K562 (cell line): Measurements from ENCODE around the gene EEF1A1. TPM values are rescaled to one million over a fixed set of nuclear protein-coding genes. Genes with fewer than 3 reads are reported as not detected.
A peak's percentile ranks its signal among the peaks of the same experiment; 100 is the strongest.

ENCODE experiments used
- FOXK2 ChIP-seq, 2 experiments: fragments of 450-650 bp; IDR thresholded peaks in 1 of 2; conservative IDR thresholded peaks in 1 of 2; 2 replicates each; pipeline ENCODE4 v1.6.1; 2016; ENCODE audit warnings: low read depth in 2 of 2, mild to moderate bottlenecking in 1 of 2
- GABPA ChIP-seq: fragments of 200-800 bp; sonication (Bioruptor generic); conservative IDR thresholded peaks from 2 replicates; pipeline ENCODE4 v1.6.1; 2016; ENCODE audit warnings: low read depth, missing genetic modification characterization, missing compliant biosample characterization
- GATA2 ChIP-seq: sonication (generic); formaldehyde crosslinking; IDR thresholded peaks from 2 replicates; pipeline ENCODE4 v1.4.0; 2020; ENCODE audit warnings: mild to moderate bottlenecking, missing genetic modification reagents
- GMEB1 ChIP-seq: fragments of 250-450 bp; sonication (Bioruptor Pico); IDR thresholded peaks from 2 replicates; pipeline ENCODE4 v1.4.0; 2020; ENCODE audit warnings: mild to moderate bottlenecking
- HMG20B ChIP-seq: fragments of 250-450 bp; sonication (Bioruptor Pico); IDR thresholded peaks from 2 replicates; pipeline ENCODE4 v1.5.0; 2021; ENCODE audit warnings: mild to moderate bottlenecking
- HOMEZ ChIP-seq: fragments of 250-450 bp; sonication (Bioruptor Pico); IDR thresholded peaks from 2 replicates; pipeline ENCODE4 v1.4.0; 2020; ENCODE audit warnings: mild to moderate bottlenecking, moderate library complexity
- MBD2 ChIP-seq: sonication (generic); IDR thresholded peaks from 2 replicates; pipeline ENCODE4 v1.6.1; 2016; ENCODE audit warnings: low read depth, borderline replicate concordance
- MEIS2 ChIP-seq: fragments of 450-650 bp; IDR thresholded peaks from 2 replicates; pipeline ENCODE4 v1.6.1; 2014; ENCODE audit warnings: mild to moderate bottlenecking; ENCODE audit not compliant: partially characterized antibody
- MTF1 ChIP-seq: fragments of 250-450 bp; sonication (Bioruptor Pico); IDR thresholded peaks from 2 replicates; pipeline ENCODE4 v1.9.0; 2021; ENCODE audit warnings: moderate library complexity, mild to moderate bottlenecking, inconsistent platforms, borderline replicate concordance
- NBN ChIP-seq: fragments of 450-650 bp; IDR thresholded peaks from 2 replicates; pipeline ENCODE4 v1.6.1; 2016; ENCODE audit warnings: low read depth, mild to moderate bottlenecking
- RBM15 ChIP-seq: fragments of 200-400 bp; formaldehyde crosslinking; IDR thresholded peaks from 2 replicates; pipeline ENCODE4 v1.6.1; 2018; ENCODE audit warnings: mild to moderate bottlenecking, low read length, moderate library complexity; ENCODE audit not compliant: insufficient read depth
- SPI1 ChIP-seq: IDR thresholded peaks from 2 replicates; pipeline ENCODE4 v1.6.1; 2011; ENCODE audit warnings: low read depth, low read length, control low read depth, borderline replicate concordance
- TEAD1 ChIP-seq, 2 experiments: fragments of 450-650 bp in 1 of 2; sonication (generic) in 1 of 2; formaldehyde crosslinking; IDR thresholded peaks; 2 replicates each; pipeline versions ENCODE4 v1.4.0 to v1.8.0; 2020 to 2022; ENCODE audit warnings: mild to moderate bottlenecking in 2 of 2, missing genetic modification reagents in 1 of 2
- THAP12 ChIP-seq: fragments of 250-450 bp; sonication (Bioruptor Pico); IDR thresholded peaks from 2 replicates; pipeline ENCODE4 v1.9.0; 2021; ENCODE audit warnings: mild to moderate bottlenecking, inconsistent platforms
- ZKSCAN8 ChIP-seq: fragments of 200-800 bp; sonication (Bioruptor generic); IDR thresholded peaks from 2 replicates; pipeline ENCODE4 v1.6.1; 2016; ENCODE audit warnings: missing genetic modification characterization, missing compliant biosample characterization
- ZNF436 ChIP-seq: fragments of 250-450, 450-650 bp; sonication (Bioruptor Pico); formaldehyde crosslinking; IDR thresholded peaks from 2 replicates; pipeline ENCODE4 v1.7.0; 2020; ENCODE audit warnings: mild to moderate bottlenecking
- ZNF655 ChIP-seq: fragments of 250-450 bp; sonication (Bioruptor Pico); IDR thresholded peaks from 2 replicates; pipeline ENCODE4 v1.5.0; 2021
- polyA plus RNA-seq, 8 experiments: library from polyadenylated mRNA; depleted of rRNA in 4 of 8; stranded (reverse) in 5 of 8; unstranded in 3 of 8; fragments of >200 nt; fragmentation: Nextera tagmentation in 2 of 8; fragmentation: Illumina TruSeq in 1 of 8; extraction: Ambion mirVana in 2 of 8; extraction: Trizol in 1 of 8; gene quantifications; 2 replicates each; pipeline versions ENCODE4 v1.2.1 to v1.2.3, GENCODE V29; 2011 to 2014; ENCODE audit warnings: inconsistent platforms in 1 of 8, missing spikeins in 1 of 8
- total RNA-seq, 7 experiments: library from RNA; depleted of rRNA in 6 of 7; stranded (reverse); fragments of >200 nt in 6 of 7; fragmentation: Illumina TruSeq in 2 of 7; extraction: Trizol in 2 of 7; gene quantifications; 2 replicates each; pipeline versions ENCODE4 v1.2.1 to v1.2.3, GENCODE V29; 2011 to 2021; ENCODE audit warnings: low replicate concordance in 1 of 7
- TF ChIP-seq, protein P1 (sequence below): fragments of 450-650 bp; IDR thresholded peaks from 2 replicates; pipeline ENCODE4 v1.6.1; 2017; ENCODE audit warnings: antibody characterized with exemption

The EEF1A1 gene
- total and polyA plus RNA-seq, 9 of the 15 experiments (the other 6 are each of a cell fraction or from before 2014, with no cell fraction given) = 6,453 to 17,323 (median 11,082) TPM

DNA sequence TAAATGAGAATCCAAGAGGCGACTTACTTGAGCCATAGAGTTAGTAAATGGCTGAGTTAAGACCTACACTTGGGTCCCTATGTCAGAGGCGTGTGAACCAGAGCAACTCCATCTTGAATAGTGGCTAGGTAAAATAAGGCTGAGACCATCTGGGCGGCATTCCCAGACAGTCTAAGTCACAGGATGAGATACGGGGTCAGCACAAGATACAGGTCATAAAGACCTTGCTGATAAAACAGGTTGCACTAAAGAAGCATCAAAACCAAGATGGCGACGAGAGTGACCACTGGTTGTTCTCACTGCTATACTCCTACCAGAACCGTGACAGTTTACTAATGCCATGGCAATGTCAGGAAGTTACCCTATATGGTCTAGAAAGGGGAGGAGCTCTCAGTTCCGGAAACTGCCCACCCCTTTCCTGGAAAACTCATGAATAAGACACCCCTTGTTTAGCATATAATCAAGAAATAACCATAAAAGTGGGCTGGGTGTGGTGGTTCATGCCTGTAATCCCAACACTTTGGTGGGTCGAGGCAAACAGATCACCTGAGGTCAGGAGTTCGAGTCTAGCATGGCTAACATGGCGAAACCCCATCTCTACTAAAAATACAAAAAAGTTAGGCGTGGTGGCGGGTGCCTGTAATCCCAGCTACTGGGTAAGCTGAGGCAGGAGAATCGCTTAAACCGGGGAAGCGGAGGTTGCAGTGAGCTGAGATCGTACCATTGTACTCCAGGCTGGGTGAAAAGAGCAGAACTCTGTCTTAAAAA lies 43.9 kb upstream of the EEF1A1 start (continued):
- TF ChIP-seq ZNF655 (CRISPR knock-in tag) (0 out of 2 replicates have a peak, but pooled peaks have one; percentile 40), SPI1 (0 out of 2 replicates have a peak, but pooled peaks have one; percentile 14), NBN (no peak), TEAD1 (CRISPR knock-in tag; IDR thresholded peaks at IDR 0.05) (peak in 1 of 2 experiments; percentile 99; a peak in 3 of 4 replicates), MEIS2 (peak; percentile 58), THAP12 (CRISPR knock-in tag) (no peak), MBD2 (no peak), GMEB1 (CRISPR knock-in tag) (peak; percentile 88), HOMEZ (CRISPR knock-in tag) (peak; percentile 99), GATA2 (CRISPR knock-in tag) (no peak), FOXK2 (conservative IDR thresholded peaks at IDR 0.05 in 1 of 2, IDR thresholded peaks at IDR 0.05 in 1 of 2; ENCODE audit: low read depth in 2 of 2) (peak in 1 of 2 experiments; percentile 58), ZNF436 (CRISPR knock-in tag) (no peak), ZKSCAN8 (peak; percentile 99), GABPA (tag) (peak; percentile 73), MTF1 (CRISPR knock-in tag) (peak; percentile 97), RBM15 (no peak), HMG20B (CRISPR knock-in tag) (peak; percentile 92)
- TF ChIP-seq, protein P1, sequence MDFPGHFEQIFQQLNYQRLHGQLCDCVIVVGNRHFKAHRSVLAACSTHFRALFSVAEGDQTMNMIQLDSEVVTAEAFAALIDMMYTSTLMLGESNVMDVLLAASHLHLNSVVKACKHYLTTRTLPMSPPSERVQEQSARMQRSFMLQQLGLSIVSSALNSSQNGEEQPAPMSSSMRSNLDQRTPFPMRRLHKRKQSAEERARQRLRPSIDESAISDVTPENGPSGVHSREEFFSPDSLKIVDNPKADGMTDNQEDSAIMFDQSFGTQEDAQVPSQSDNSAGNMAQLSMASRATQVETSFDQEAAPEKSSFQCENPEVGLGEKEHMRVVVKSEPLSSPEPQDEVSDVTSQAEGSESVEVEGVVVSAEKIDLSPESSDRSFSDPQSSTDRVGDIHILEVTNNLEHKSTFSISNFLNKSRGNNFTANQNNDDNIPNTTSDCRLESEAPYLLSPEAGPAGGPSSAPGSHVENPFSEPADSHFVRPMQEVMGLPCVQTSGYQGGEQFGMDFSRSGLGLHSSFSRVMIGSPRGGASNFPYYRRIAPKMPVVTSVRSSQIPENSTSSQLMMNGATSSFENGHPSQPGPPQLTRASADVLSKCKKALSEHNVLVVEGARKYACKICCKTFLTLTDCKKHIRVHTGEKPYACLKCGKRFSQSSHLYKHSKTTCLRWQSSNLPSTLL = no peak
